Fibroblast of villous mesenchyme (primary cell): ENCODE data around the gene ZBTB16. TPM values are rescaled to one million over a fixed set of nuclear protein-coding genes. Genes with fewer than 3 reads are reported as not detected.
A peak's percentile ranks its signal among the peaks of the same experiment; 100 is the strongest.

Experiments used
- DNase-seq: peaks from one replicate; pipeline ENCODE4 v3.0.0-alpha.2; 2010; ENCODE audit warnings: low read depth
- H3K4me3 ChIP-seq: 2 replicates; pipeline ENCODE4 v1.5.1; 2011; ENCODE audit warnings: low read depth, mild to moderate bottlenecking, low read length
- total RNA-seq: library from RNA; depleted of rRNA; stranded (reverse); fragments of >200 nt; gene quantifications from 2 replicates; pipeline ENCODE4 v1.2.3, GENCODE V29; 2012
- TF ChIP-seq, protein P1 (sequence below): IDR thresholded peaks from 2 replicates; pipeline ENCODE4 v1.5.1; 2012; ENCODE audit warnings: low read depth, mild to moderate bottlenecking, low read length; ENCODE audit not compliant: insufficient read depth

Gene ZBTB16
- total RNA-seq, 1 donor: 0.86 TPM

GRCh38 chr11:114091516-114092397 lies 32.2 kb downstream of the ZBTB16 start:
- TF ChIP-seq, protein P1, sequence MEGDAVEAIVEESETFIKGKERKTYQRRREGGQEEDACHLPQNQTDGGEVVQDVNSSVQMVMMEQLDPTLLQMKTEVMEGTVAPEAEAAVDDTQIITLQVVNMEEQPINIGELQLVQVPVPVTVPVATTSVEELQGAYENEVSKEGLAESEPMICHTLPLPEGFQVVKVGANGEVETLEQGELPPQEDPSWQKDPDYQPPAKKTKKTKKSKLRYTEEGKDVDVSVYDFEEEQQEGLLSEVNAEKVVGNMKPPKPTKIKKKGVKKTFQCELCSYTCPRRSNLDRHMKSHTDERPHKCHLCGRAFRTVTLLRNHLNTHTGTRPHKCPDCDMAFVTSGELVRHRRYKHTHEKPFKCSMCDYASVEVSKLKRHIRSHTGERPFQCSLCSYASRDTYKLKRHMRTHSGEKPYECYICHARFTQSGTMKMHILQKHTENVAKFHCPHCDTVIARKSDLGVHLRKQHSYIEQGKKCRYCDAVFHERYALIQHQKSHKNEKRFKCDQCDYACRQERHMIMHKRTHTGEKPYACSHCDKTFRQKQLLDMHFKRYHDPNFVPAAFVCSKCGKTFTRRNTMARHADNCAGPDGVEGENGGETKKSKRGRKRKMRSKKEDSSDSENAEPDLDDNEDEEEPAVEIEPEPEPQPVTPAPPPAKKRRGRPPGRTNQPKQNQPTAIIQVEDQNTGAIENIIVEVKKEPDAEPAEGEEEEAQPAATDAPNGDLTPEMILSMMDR: no peak
- DNase-seq: no peak

GRCh38 chr11:114092478-114092877 lies 33.0 kb downstream of the ZBTB16 start:
- TF ChIP-seq, protein P1: no peak
- no peak overlapping the region for H3K4me3 ChIP-seq
- no peak for DNase-seq

More at GRCh38 chr11:114091516-114092397, 32.2 kb downstream of the ZBTB16 start:
- no peak overlapping the region for H3K4me3 ChIP-seq

DNA sequence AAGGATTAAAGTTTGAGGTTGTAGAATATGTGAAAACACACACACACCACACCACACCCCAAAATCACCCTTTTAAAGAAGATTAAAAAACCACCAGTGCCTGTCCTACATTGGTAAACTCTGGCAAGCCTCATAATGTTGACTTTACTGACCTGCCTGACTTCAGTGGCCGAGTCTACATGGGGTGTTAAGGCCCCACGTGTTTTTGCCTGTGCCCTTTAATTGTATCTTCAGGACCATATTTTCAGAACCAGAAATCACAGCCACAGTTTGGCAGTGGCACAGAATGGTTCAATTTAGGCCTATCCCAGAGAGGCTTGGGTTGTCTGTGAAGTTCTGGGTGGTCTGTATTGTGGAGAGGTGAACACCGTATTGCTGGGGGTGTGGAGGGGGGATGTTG lies 33.4 kb downstream of the ZBTB16 start:
- TF ChIP-seq, protein P1: no peak
- DNase-seq: no peak
- H3K4me3 ChIP-seq: no peak overlapping the region

GRCh38 chr11:114094516-114094915 lies 35.0 kb downstream of the ZBTB16 start:
- TF ChIP-seq, protein P1: no peak
- no peak for DNase-seq
- no peak overlapping the region for H3K4me3 ChIP-seq

- TF ChIP-seq, protein P1: no peak
- no peak for DNase-seq
- no peak overlapping the region for H3K4me3 ChIP-seq
These were observed 36.4 kb downstream of the ZBTB16 start for GRCh38 chr11:114095899-114096298.

- H3K4me3 ChIP-seq: no peak overlapping the region
- TF ChIP-seq, protein P1: no peak
- no peak for DNase-seq
These were observed 38.3 kb downstream of the ZBTB16 start for GRCh38 chr11:114097832-114098231.

DNA sequence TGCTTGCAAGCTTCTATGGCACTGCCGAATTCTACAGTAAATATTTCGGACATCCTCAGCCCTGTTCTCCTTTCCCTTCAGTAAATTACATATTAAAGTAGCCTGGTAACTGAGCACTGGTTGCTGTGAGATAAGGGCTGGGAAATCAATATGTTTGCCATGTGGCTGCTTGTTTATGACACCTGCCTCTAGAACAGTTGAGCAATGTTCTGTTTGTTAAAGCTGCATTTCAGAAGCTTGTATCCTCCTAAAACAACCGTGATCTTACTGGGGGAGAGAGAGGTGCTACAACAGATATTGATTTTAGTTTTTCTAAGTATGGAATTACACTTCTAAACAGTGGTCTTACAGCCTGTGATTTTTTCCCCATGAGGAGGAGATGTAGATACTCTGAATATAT lies 39.4 kb downstream of the ZBTB16 start:
- TF ChIP-seq, protein P1: no peak
- H3K4me3 ChIP-seq: no peak overlapping the region
- DNase-seq: peak; percentile 79
